Stimulated activated naive CD8-positive, alpha-beta T cell treated with anti-CD3 and anti-CD28 coated beads, Interleukin-15, Interleukin-2, amounts not matched to agents 100 U/mL and 50 U/mL, for 24 hours (primary cell): ENCODE data around the gene KCNJ18.
"Not testable (repeated sequence)": the region's sequence is repeated elsewhere in the genome, so short reads cannot be mapped to it uniquely, and the experiment has no call there.

Experiments
- ATAC-seq: fragments of 150-1000 bp; cut with Tn5 transposase; one replicate; pipeline ENCODE4 v1.10.0; 2021
- DNase-seq: peaks from one replicate; pipeline ENCODE4 v3.0.0; 2021

Gene KCNJ18

GRCh38 chr17:21684384-21684783, 7.9 kb upstream of the KCNJ18 start:
- not testable (repeated sequence) for ATAC-seq, DNase-seq

DNA sequence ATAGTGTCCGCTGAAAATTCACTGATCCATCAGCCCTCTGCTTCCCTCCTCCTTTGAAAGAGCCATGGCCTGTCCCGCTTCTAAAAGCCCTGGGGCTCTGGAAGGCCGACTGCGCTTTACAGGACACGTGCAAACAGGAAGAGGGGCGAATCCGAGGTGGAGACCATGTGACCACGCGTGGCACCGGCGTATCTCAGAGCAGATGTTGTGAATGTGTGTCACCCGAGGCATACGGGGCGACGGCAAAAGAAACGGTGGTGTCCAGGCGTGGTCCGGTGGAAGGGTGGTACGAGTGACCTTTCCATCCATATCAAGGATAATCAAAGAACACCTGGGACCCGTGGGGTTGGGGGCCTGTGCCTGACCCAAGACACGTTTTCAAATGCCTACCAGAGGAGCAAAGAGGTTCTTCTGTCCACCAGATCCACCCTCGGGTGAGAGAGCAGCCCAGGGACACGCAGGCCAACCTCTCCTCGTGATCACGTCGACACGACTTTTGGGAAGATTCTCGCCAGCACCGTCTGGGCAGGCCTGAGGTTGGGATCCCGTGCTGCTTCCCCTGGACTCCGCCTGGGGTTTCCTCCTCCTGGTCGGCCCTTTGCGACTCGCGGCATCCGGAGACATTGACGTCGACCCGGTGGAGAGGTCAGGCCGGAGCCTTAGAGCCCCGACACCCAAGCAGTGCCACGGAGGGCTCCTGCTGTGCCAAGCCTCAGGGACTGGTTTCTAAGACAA, 7.1 kb upstream of the KCNJ18 start:
- DNase-seq, ATAC-seq: not testable (repeated sequence)

DNA sequence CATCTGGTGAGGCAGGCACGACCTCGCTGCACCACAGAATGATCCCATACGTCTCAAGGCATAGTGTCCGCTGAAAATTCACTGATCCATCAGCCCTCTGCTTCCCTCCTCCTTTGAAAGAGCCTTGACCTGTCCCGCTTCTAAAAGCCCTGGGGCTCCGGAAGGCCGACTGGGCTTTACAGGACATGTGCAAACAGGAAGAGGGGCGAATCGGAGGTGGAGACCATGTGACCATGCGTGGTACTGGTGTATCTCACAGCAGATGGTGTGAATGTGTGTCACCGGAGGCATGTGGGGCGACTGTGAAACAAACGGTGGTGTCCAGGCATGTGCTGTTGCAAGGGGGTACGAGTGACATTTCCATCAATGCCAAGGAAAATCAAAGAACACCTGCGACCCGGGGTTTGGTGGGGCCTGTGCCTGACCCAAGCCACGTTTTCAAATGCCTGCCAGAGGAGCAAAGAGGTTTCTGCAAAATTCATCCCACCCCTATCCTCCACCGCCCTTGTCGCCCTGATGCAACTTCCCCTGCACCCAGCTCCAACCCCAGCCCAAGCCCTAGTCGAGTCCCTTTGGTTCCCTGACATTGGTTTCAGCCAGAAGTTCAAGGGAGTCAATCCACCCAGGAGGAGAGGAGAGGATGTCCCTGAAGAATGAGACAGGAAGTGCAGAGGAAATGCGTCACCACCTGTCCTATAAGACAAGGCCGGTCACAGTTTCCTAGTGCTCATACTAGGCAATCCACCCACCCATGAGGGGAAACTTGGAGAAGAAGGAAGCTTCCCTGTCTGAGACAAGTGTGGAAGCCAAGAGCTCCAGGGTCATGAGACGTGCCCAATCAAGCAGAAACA, 5.9 kb upstream of the KCNJ18 start:
- ATAC-seq: no peak
- DNase-seq: no peak

- peak; percentile 30 for ATAC-seq
- DNase-seq: no peak
Measured at GRCh38 chr17:21687136-21687953, 5.0 kb upstream of the KCNJ18 start.

GRCh38 chr17:21688293-21688949, 3.9 kb upstream of the KCNJ18 start:
- ATAC-seq (no peak), DNase-seq (no peak)

DNA sequence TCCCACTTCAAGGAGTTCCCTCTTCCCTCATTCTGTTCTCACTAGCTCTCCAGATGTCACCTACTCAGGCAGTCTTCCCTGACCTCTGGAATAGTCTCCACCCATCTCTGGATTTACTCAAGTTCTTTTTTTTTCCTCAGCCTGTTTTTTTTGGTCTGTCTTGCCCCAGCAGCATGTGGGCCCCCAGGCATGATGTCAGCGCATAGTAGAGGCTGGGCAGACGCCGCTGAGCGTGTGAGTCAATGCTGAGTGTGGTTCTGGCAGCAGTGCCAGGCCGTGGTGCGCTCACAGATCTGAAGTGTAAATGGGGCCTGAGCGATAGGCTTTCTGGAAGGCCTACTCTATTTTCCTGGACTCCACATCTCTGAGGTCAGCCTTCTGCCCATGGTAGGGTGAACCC, 2.7 kb upstream of the KCNJ18 start:
- ATAC-seq (no peak), DNase-seq (no peak)

GRCh38 chr17:21690811-21691210, 1.5 kb upstream of the KCNJ18 start:
- not testable (repeated sequence) for DNase-seq, ATAC-seq

- not testable (repeated sequence) for DNase-seq, ATAC-seq
Measured at GRCh38 chr17:21691481-21691880, 842 bp upstream of the KCNJ18 start.

GRCh38 chr17:21692704-21693065, 362 bp downstream of the KCNJ18 start:
- DNase-seq, ATAC-seq: not testable (repeated sequence)

GRCh38 chr17:21693391-21693796, 1.1 kb downstream of the KCNJ18 start:
- DNase-seq, ATAC-seq: not testable (repeated sequence)

GRCh38 chr17:21693937-21694336, 1.6 kb downstream of the KCNJ18 start:
- not testable (repeated sequence) for ATAC-seq

DNA sequence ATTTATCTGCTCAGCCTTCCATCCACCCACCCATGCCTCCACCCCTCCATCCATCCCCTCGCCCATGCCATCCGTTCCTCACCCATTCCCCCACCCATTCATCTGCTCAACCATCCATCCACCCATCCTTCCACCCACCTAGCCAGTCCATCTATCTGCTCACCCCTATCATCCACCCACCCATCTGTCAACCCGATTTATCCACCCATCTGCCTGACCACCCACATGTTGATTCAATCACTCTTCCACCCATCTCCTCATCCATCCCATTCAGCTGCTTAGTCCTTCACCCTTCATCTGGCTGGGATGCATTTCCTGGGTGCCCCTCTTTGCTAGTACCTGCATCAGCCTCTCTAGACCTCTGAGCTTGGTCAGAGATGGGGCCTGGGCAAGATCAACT, 3.9 kb downstream of the KCNJ18 start:
- ATAC-seq, DNase-seq: not testable (repeated sequence)

More at GRCh38 chr17:21693937-21694336, 1.6 kb downstream of the KCNJ18 start:
- DNase-seq: not testable (repeated sequence)

- not testable (repeated sequence) for DNase-seq, ATAC-seq
Measured at GRCh38 chr17:21696842-21697507, 4.7 kb downstream of the KCNJ18 start.

GRCh38 chr17:21697508-21697860, 5.2 kb downstream of the KCNJ18 start:
- ATAC-seq, DNase-seq: not testable (repeated sequence)

DNA sequence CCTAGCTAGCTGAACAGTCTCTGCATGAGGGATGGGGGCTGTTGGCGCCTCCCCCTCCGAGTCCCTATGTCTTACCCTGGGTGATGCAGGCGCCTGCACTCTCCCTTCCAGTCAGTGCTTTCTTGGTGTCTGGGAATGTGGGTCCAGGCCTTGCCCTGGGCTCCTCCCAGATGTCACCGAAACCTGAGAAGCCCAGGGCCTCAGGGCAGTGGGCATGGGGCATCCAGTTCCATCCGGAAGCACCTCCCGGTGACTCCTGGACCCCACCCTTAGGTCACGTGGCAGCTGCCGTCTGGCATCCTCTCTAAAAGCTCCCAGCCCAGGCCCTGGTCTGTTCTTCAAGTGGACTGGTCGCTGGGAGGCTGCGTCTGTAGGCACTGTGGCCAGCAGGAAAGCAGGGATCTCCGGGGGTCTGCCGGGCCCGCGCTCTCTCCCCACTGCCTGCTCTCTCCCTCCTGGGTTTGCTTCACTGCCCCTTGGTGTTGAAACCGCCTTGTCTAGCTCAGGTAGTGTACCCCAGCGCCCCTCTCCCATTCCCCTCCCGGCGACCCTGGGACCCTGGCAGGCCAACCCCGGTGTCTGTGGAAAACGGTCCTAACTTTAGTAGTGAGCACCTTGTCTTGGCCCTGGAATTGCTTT, 6.2 kb downstream of the KCNJ18 start:
- not testable (repeated sequence) for DNase-seq, ATAC-seq

- DNase-seq, ATAC-seq: not testable (repeated sequence)
Measured at GRCh38 chr17:21699124-21699523, 6.8 kb downstream of the KCNJ18 start.

DNA sequence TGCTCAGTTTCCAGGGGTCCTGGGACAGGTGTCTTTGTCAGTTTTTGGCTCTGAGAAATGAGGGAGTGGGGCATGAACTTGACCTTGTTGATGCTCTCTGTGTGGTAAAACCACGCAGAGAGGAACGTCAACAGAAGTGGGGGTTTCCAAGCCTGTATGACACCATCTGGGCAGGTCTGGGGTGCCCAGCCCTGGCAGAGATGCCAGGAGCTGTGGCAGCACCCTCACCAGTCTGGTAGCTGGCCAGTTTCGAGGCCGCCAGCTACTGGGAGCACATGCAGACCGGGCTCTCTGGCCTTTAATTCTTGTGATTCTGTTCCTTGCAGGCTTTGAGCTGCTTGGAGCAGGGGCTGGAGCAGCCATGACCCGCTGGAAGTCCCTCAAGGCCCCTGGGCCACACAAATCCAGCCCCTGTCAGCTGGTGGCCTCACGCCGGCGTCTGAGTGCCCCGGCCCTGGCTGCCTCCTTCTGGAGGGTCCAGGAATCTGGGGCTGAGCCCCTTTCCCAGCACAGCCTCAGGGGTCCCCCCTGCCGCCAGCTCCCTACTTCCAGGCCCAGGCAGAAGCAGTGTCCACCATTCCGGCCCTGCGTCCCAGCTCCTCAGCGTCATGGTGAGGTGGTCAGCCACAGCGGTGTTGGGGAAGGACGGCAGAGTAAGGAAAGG, 7.4 kb downstream of the KCNJ18 start:
- not testable (repeated sequence) for ATAC-seq, DNase-seq

DNA sequence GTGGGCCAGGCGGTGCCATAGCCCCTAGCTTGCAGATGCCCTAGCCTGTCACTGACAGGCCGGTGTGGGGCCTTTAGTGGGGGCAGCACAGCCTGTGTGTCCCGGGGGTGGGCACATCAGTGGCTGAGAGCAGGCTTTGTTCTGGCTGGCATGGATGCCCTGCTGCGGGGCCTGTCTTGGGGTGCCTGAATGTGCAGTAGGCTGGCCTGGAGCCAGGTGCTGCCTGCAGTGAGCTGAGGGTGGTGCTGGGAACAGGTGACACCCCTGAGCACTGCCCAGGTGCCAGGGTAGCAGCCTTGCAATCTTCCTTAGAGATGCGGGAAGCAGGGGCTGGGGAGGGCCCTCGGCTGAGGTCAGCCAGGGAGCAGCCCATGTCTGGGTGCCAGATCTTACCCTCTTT, 8.8 kb downstream of the KCNJ18 start:
- not testable (repeated sequence) for DNase-seq, ATAC-seq

GRCh38 chr17:21702029-21702428, 9.7 kb downstream of the KCNJ18 start:
- DNase-seq, ATAC-seq: not testable (repeated sequence)

DNA sequence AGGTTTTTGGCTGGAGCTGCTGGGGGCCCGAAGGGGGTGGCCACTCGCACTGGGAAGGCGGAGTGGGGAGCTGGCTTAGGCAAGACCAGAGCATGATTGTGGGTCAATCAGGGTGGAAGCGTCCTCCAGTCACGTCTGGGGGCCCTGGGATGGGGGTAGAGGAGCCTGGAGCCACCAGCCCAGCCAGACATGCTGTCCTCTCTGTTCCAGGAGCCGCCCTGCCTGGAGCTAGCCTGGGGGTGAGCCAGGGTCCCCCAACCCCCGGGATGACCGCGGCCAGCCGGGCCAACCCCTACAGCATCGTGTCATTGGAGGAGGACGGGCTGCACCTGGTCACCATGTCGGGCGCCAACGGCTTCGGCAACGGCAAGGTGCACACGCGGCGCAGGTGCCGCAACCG, 10.2 kb downstream of the KCNJ18 start:
- not testable (repeated sequence) for ATAC-seq, DNase-seq
